Gastroesophageal sphincter (tissue), 4 donors: ENCODE data around the gene SCRT2. TPM values are rescaled to one million over a fixed set of nuclear protein-coding genes. Genes with fewer than 3 reads are reported as not detected.
"Not testable (repeated sequence)": the region's sequence is repeated elsewhere in the genome, so short reads cannot be mapped to it uniquely, and the experiment has no call there.

Experiments used
- ATAC-seq: fragments of 150-250 bp; one replicate; pipeline ENCODE4 v1.9.1; 2016; ENCODE audit warnings: mild to moderate bottlenecking, moderate library complexity
- H3K27ac ChIP-seq, 4 donors: fragments of 200-600 bp; sonication (generic) in 3 of 4; 1 replicate in 3 of 4; 2 replicates in 1 of 4; pipeline ENCODE4 v1.5.1; 2016 to 2019
- H3K27me3 ChIP-seq: fragments of 200-600 bp; sonication (generic); one replicate; pipeline ENCODE4 v1.5.1; 2019
- H3K36me3 ChIP-seq, 2 donors: fragments of 200-600 bp; sonication (generic); one replicate each; pipeline ENCODE4 v1.5.1; 2019; ENCODE audit warnings: control low read depth in 1 of 2
- H3K4me1 ChIP-seq, 3 donors: fragments of 200-600 bp; sonication (generic); 1 replicate in 2 of 3; 2 replicates in 1 of 3; pipeline ENCODE4 v1.5.1; 2016 to 2019; ENCODE audit warnings: control low read depth in 2 of 3
- H3K4me3 ChIP-seq, 2 donors: fragments of 200-600 bp; sonication (generic); one replicate each; pipeline ENCODE4 v1.5.1; 2019; ENCODE audit warnings: mild to moderate bottlenecking in 1 of 2, moderate library complexity in 1 of 2
- H3K9me3 ChIP-seq, 3 donors: fragments of 200-600 bp; sonication (generic); one replicate each; pipeline ENCODE4 v1.5.1; 2017 to 2019; ENCODE audit warnings: control low read depth in 2 of 3
- CTCF ChIP-seq, 4 experiments: fragments of 200-600 bp in 2 of 4; fragments of 450-650 bp in 2 of 4; sonication (generic) in 1 of 4; IDR thresholded peaks; one replicate each; pipeline ENCODE4 v1.5.1; 2017 to 2019; ENCODE audit warnings: antibody characterized with exemption in 4 of 4, mild to moderate bottlenecking in 2 of 4, moderate library complexity in 2 of 4
- EP300 ChIP-seq: sonication (generic); formaldehyde crosslinking; IDR thresholded peaks from one replicate; pipeline ENCODE4 v1.6.1; 2017; ENCODE audit warnings: antibody characterized with exemption, mild to moderate bottlenecking
- POLR2A ChIP-seq, 2 donors: fragments of 450-650 bp; IDR thresholded peaks; one replicate each; pipeline ENCODE4 v1.6.1; 2017; ENCODE audit warnings: antibody characterized with exemption in 2 of 2, mild to moderate bottlenecking in 2 of 2, moderate library complexity in 1 of 2
- POLR2AphosphoS5 ChIP-seq: sonication (generic); formaldehyde crosslinking; IDR thresholded peaks from one replicate; pipeline ENCODE4 v1.6.1; 2017; ENCODE audit warnings: antibody characterized with exemption
- WGBS, 2 donors: methylation state at CpG; one replicate each; pipeline ENCODE4 v1.1.5; 2018; ENCODE audit warnings: low coverage in 1 of 2; 5-methylcytosine and 5-hydroxymethylcytosine counted together
- total RNA-seq, 4 donors: library from RNA; depleted of rRNA; stranded (reverse); fragments of >200 nt; gene quantifications; one replicate each; pipeline ENCODE4 v1.1.0, GENCODE V29; 2016

SCRT2 gene
- total RNA-seq, 4 donors from 2014 or later: not detected

- H3K27me3 ChIP-seq: peaks cover 21% of the 10 kb centered on the region
- H3K4me3 ChIP-seq: no peak overlapping the region
- WGBS, 2 donors: 14 to 15% methylated on average over 4 to 5 of the region's 20 CpGs
- no peak for TF ChIP-seq POLR2A (IDR thresholded peaks at IDR 0.05)
- peak in 3 of 4 experiments; percentile 71 to 88 (median 82) for TF ChIP-seq CTCF (IDR thresholded peaks at IDR 0.05)
- peaks cover 0 to 42% of the 10 kb centered on the region in 2 donors for H3K36me3 ChIP-seq
- H3K4me1 ChIP-seq: peaks cover 0 to 21% (median 5%) of the 10 kb centered on the region in 3 donors
- peaks cover 0 to 14% (median 0%) of the 10 kb centered on the region in 3 donors for H3K9me3 ChIP-seq
- ATAC-seq: peak; percentile 73
- no peak overlapping the region for H3K27ac ChIP-seq
These were observed 30.1 kb downstream of the SCRT2 start for GRCh38 chr20:645318-646106.

GRCh38 chr20:644692-645317 lies 30.8 kb downstream of the SCRT2 start:
- Histone ChIP-seq H3K4me3 (no peak overlapping the region), H3K27me3 (peaks cover 24% of the 10 kb centered on the region), H3K4me1 (peaks cover 0 to 21% (median 5%) of the 10 kb centered on the region in 3 donors), H3K9me3 (peaks cover 0 to 14% (median 0%) of the 10 kb centered on the region in 3 donors), H3K36me3 (peaks cover 0 to 35% of the 10 kb centered on the region in 2 donors), H3K27ac (no peak overlapping the region)
- 77 to 85% methylated on average over 5 to 10 of the region's 11 CpGs for WGBS, 2 donors
- TF ChIP-seq CTCF (IDR thresholded peaks at IDR 0.05) (no peak), EP300 (no peak), POLR2A (IDR thresholded peaks at IDR 0.05) (no peak), POLR2AphosphoS5 (no peak)
- ATAC-seq: no peak

DNA sequence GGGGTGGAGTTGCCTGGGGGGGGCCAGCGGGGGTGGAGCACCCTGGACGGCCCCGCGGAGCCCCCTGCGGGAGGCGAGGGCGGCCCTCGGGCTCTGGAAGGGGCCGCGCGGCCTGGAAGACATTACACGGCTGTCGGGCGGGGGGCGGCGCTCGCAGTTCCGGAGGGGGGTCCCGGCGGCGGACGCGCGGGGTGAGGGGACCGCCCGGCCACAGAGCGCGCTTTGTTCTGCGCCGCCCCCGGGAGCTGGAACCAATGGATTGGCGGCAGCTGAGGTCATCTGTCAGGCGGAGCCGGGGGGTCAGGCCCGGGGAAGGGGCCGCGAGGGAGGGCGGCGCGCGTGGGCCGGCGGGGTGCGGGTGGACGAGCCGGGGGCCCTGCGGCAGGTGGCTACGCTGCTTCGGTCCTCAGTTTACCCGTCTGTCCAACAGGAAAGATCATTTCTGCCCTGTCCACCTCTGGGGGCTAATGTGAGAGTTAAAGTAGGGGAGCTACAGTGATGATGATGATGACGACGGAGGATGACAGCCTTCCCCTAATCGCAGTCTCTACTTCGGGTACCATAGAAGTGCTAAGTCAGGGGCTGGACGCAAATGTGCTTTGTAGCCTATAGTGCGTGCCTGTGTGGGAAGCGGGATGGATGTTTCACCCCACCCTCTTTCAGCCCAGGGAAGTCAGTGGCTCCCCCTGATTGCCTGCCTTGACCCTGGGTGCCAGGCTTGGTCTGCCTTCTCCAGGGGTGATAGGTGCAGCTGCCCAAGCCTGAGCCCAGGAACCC lies 33.0 kb downstream of the SCRT2 start:
- Histone ChIP-seq H3K27ac (peak overlapping the region in 3 of 4 donors; percentile 54 to 59 (median 54)), H3K4me3 (peak overlapping the region; percentile 2 to 51)
- ATAC-seq: no peak

GRCh38 chr20:642013-642397 lies 33.6 kb downstream of the SCRT2 start:
- H3K36me3 ChIP-seq, H3K9me3 ChIP-seq, ATAC-seq: not testable (repeated sequence)
- Histone ChIP-seq H3K4me1 (peaks cover 0 to 21% (median 5%) of the 10 kb centered on the region in 3 donors), H3K27me3 (peaks cover 29% of the 10 kb centered on the region), H3K27ac (peak overlapping the region in 2 of 4 donors; percentile 54 to 59), H3K4me3 (peak overlapping the region in 1 of 2 donors; percentile 51)
- WGBS, 2 donors: no CpG with 5 or more reads among the region's 13 CpGs

More for the DNA sequence above, 33.0 kb downstream of the SCRT2 start:
- H3K36me3 ChIP-seq: peaks cover 0 to 13% of the 10 kb centered on the region in 2 donors
- H3K27me3 ChIP-seq: peaks cover 24% of the 10 kb centered on the region
- peaks cover 0 to 3% (median 0%) of the 10 kb centered on the region in 3 donors for H3K9me3 ChIP-seq
- peaks cover 0 to 21% (median 5%) of the 10 kb centered on the region in 3 donors for H3K4me1 ChIP-seq
- TF ChIP-seq POLR2A (IDR thresholded peaks at IDR 0.05) (no peak), POLR2AphosphoS5 (no peak), EP300 (no peak), CTCF (IDR thresholded peaks at IDR 0.05) (no peak)
- 12% methylated on average over 6 of the region's 57 CpGs; no CpG with 5 or more reads in 1 of the 2 donors for WGBS, 2 donors

GRCh38 chr20:641516-641875 lies 34.1 kb downstream of the SCRT2 start:
- peaks cover 30% of the 10 kb centered on the region for H3K27me3 ChIP-seq
- WGBS, 2 donors: 36 to 59% methylated on average over 3 to 4 of the region's 12 CpGs
- H3K4me3 ChIP-seq: no peak overlapping the region
- H3K9me3 ChIP-seq: no peaks in the 10 kb centered on the region
- H3K27ac ChIP-seq: no peak overlapping the region
- no peak for ATAC-seq
- TF ChIP-seq CTCF (IDR thresholded peaks at IDR 0.05) (no peak), POLR2AphosphoS5 (no peak), EP300 (no peak), POLR2A (IDR thresholded peaks at IDR 0.05) (no peak)
- peaks cover 0 to 21% (median 5%) of the 10 kb centered on the region in 3 donors for H3K4me1 ChIP-seq
- H3K36me3 ChIP-seq: peaks cover 0 to 2% of the 10 kb centered on the region in 2 donors
